Fibroblast of mammary gland (primary cell): ENCODE results near the gene CDC34.

Experiments used
- DNase-seq: peaks from one replicate; pipeline ENCODE4 v3.0.0-alpha.2; 2010; ENCODE audit warnings: low read depth
- H3K4me3 ChIP-seq: 2 replicates; pipeline ENCODE4 v1.5.1; 2011; ENCODE audit warnings: low read depth, mild to moderate bottlenecking, low read length, moderate library complexity; ENCODE audit not compliant: control insufficient read depth
- TF ChIP-seq, protein P1 (sequence below): conservative IDR thresholded peaks from 2 replicates; pipeline ENCODE4 v1.5.1; 2011; ENCODE audit warnings: low read depth, low read length, inconsistent platforms; ENCODE audit not compliant: control insufficient read depth, insufficient read depth

CDC34 gene

DNA sequence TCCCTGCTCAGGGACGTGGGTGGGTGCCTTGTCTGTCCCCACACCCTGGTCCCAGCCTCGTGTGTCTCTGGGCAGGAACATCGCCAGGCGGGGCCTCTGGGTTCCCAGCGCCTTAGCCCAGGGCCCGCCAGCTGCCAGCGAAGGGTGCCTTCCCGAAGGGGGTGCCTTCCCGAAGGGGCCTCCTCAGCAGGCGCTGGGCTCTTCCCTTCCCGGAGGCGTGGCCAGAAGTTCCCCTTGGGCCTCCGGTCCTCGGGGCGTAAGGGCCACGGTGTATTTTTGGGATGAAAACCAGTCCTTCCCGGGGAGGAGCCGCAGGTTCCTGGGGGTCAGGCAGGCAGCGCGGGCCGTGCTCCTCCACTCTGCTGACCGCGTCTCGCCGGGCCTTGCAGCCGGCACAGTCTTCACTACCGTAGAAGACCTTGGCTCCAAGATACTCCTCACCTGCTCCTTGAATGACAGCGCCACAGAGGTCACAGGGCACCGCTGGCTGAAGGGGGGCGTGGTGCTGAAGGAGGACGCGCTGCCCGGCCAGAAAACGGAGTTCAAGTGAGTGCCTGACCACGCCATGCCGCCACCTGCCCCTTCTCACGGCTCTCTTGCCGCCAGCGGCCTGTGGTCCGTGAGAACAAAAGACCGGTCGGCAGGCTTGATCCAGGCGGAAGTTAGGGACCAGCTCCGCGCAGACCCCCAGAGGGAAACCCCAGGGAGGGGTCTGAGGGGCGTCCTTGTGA is 47.7 kb downstream of the CDC34 start:
- TF ChIP-seq, protein P1, sequence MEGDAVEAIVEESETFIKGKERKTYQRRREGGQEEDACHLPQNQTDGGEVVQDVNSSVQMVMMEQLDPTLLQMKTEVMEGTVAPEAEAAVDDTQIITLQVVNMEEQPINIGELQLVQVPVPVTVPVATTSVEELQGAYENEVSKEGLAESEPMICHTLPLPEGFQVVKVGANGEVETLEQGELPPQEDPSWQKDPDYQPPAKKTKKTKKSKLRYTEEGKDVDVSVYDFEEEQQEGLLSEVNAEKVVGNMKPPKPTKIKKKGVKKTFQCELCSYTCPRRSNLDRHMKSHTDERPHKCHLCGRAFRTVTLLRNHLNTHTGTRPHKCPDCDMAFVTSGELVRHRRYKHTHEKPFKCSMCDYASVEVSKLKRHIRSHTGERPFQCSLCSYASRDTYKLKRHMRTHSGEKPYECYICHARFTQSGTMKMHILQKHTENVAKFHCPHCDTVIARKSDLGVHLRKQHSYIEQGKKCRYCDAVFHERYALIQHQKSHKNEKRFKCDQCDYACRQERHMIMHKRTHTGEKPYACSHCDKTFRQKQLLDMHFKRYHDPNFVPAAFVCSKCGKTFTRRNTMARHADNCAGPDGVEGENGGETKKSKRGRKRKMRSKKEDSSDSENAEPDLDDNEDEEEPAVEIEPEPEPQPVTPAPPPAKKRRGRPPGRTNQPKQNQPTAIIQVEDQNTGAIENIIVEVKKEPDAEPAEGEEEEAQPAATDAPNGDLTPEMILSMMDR: no peak
- no peak for DNase-seq
- no peak overlapping the region for H3K4me3 ChIP-seq

DNA sequence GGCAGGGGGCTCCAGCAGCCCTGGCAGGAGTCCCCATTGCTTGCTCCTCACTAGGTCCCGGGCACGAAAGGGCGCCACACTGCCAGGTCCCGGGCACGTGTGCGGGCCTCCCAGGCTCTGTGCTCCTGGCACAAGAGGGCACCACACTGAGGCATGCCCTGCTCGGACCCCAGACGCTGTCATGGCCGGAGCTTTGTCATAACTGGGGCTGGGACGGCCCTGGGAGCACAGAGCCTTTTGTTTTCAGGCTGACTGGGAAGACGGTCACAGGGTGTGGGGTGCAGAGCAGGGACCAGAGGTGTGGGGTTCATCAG is 48.2 kb downstream of the CDC34 start:
- H3K4me3 ChIP-seq: no peak overlapping the region
- no peak for DNase-seq
- TF ChIP-seq, protein P1: no peak

DNA sequence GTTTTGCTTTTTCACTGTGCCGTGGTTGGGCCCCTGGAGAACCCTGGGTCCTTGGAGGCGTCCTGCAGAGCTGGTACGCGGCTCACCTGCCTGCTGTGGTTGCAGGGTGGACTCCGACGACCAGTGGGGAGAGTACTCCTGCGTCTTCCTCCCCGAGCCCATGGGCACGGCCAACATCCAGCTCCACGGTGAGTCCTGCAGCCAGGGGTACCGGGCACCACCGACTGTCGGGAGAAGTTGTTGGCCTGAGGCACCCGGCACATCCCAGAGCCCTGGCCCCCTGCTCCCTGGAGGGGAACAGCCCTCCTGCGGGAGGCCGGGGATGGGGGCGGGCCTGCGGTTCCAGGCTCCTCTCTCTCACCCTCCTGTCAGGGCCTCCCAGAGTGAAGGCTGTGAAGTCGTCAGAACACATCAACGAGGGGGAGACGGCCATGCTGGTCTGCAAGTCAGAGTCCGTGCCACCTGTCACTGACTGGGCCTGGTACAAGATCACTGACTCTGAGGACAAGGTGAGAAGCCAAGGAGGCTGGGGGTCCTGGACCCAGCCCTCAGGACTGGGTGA is 48.8 kb downstream of the CDC34 start:
- no peak for DNase-seq
- H3K4me3 ChIP-seq: no peak overlapping the region
- TF ChIP-seq, protein P1: no peak

DNA sequence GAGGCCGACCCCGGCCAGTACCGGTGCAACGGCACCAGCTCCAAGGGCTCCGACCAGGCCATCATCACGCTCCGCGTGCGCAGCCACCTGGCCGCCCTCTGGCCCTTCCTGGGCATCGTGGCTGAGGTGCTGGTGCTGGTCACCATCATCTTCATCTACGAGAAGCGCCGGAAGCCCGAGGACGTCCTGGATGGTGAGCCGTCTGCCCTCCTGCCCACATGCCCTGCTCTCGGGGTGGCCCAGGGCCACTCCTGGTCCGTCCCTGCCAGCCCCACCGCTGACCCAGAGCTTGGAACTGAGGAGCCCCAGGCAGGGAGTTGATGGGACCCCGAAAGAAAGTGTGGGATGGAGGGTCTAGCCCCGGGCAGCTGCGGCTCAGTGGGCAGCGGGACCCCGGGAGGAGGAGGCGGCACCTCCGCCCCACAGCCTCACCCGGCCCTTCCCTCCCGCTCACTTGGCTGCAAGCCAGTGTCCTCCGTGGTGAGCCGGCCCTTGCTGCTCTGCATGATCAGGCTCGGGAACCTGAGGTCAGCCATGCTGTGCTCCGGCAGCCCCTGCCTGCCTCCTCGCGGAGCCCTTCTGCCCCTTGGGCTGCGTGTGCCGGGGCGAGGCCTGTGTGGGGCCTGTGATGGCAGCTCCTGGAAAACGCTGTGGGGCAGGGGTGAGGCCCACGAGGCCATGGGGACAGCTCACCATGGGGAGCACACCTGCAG is 50.0 kb downstream of the CDC34 start:
- TF ChIP-seq, protein P1: no peak
- H3K4me3 ChIP-seq: no peak overlapping the region
- DNase-seq: no peak

DNA sequence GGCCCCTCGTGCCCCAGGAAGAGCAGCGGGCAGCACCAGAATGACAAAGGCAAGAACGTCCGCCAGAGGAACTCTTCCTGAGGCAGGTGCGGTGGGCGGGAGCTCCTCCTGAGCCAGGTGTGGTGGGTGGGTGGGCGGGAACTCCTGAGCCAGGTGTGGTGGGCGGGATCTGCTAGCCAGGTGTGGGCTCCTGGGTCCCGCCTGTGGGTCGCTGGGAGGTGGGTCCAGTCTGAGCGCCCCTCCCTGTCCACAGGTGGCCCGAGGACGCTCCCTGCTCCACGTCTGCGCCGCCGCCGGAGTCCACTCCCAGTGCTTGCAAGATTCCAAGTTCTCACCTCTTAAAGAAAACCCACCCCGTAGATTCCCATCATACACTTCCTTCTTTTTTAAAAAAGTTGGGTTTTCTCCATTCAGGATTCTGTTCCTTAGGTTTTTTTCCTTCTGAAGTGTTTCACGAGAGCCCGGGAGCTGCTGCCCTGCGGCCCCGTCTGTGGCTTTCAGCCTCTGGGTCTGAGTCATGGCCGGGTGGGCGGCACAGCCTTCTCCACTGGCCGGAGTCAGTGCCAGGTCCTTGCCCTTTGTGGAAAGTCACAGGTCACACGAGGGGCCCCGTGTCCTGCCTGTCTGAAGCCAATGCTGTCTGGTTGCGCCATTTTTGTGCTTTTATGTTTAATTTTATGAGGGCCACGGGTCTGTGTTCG is 51.1 kb downstream of the CDC34 start:
- TF ChIP-seq, protein P1: no peak
- DNase-seq: peak; percentile 63
- H3K4me3 ChIP-seq: no peak overlapping the region

DNA sequence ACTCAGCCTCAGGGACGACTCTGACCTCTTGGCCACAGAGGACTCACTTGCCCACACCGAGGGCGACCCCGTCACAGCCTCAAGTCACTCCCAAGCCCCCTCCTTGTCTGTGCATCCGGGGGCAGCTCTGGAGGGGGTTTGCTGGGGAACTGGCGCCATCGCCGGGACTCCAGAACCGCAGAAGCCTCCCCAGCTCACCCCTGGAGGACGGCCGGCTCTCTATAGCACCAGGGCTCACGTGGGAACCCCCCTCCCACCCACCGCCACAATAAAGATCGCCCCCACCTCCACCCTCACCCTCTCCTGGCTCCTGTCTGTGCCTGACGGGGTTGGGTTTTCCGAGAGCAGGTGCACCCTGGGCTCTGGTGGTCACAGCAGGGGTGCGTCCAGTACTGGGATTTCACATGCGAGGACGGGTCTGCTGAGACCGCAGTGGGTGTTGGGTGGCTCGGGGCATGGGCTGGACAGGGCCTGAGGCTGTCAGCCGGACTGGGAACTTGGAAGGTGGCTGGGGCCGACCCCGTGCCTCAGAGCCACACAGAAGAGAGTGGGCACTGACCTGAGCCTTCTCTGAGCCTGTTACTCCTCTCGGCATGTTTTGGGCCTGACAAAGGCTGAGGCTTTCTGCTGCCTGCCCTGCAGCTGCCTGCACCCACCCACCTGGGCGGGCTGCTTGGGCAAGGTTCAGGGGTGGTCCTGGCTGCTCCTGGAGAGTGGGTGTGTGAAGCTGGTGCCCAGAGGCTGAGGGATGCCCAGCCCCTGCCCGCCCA is 51.8 kb downstream of the CDC34 start:
- no peak overlapping the region for H3K4me3 ChIP-seq
- TF ChIP-seq, protein P1: no peak
- DNase-seq: no peak
